Measurements from ENCODE around the gene TOP3B. TPM values are rescaled to one million over a fixed set of nuclear protein-coding genes. Genes with fewer than 3 reads are reported as not detected.

TOP3B gene
- total RNA-seq, 1 experiment from 2014 or later, result 29.1 TPM

DNA sequence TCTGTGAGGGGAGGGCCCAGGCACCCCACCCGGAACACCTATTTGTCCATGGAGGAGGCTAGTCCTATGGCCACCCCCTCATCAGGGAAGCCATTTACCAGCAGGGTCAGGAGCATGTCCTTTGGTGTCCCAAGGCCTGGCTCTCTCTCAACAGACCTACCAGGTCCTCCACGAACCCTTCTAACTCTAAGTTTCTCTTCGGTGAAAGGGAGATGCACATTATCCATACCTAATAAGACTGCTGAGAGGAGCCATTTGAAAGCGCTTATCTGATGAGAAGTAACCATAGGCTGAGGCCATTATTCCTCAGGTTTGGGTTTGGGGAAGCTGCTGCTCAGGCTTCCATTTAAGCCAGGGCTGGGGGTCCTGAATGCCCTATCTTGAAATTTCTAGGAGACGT, 9.2 kb upstream of the TOP3B start:
- DNase-seq (ENCODE audit: low read depth, low spot score) (no peak), ATAC-seq (no peak)
- ChIA-PET POLR2A (no interaction called here), CTCF (interaction anchor here (0.6 kb wide), 1 partner anchor 75 kb away, joined by 6 read pairs; no protein-coding TSS in a partner anchor)
- H3K4me3 ChIP-seq (ENCODE audit: low read depth in 2 of 2, low read length in 2 of 2), result no peak overlapping the region
- in situ Hi-C loops (cut with HindIII; ENCODE audit: low pct_unique_long_range_greater_than_20kb, low sequenced_read_pairs) (no loop called here), intact Hi-C loops (cut with micrococcal nuclease; ENCODE audit: unreplicated experiment) (no loop called here)
- H3K9me3 ChIP-seq (ENCODE audit: control insufficient read depth, insufficient read depth, low read depth, low read length), result no peaks in the 10 kb centered on the region
- no peak overlapping the region for H3K27ac ChIP-seq (ENCODE audit: low read length)
- H3K4me1 ChIP-seq (ENCODE audit: control insufficient read depth, insufficient read depth, low read length), result no peaks in the 10 kb centered on the region
- no peaks in the 10 kb centered on the region for H3K27me3 ChIP-seq (ENCODE audit: control insufficient read depth, insufficient read depth, low read length)
- BruUV-seq (replicated peaks), result no TSS peak
- TF ChIP-seq, protein P1, sequence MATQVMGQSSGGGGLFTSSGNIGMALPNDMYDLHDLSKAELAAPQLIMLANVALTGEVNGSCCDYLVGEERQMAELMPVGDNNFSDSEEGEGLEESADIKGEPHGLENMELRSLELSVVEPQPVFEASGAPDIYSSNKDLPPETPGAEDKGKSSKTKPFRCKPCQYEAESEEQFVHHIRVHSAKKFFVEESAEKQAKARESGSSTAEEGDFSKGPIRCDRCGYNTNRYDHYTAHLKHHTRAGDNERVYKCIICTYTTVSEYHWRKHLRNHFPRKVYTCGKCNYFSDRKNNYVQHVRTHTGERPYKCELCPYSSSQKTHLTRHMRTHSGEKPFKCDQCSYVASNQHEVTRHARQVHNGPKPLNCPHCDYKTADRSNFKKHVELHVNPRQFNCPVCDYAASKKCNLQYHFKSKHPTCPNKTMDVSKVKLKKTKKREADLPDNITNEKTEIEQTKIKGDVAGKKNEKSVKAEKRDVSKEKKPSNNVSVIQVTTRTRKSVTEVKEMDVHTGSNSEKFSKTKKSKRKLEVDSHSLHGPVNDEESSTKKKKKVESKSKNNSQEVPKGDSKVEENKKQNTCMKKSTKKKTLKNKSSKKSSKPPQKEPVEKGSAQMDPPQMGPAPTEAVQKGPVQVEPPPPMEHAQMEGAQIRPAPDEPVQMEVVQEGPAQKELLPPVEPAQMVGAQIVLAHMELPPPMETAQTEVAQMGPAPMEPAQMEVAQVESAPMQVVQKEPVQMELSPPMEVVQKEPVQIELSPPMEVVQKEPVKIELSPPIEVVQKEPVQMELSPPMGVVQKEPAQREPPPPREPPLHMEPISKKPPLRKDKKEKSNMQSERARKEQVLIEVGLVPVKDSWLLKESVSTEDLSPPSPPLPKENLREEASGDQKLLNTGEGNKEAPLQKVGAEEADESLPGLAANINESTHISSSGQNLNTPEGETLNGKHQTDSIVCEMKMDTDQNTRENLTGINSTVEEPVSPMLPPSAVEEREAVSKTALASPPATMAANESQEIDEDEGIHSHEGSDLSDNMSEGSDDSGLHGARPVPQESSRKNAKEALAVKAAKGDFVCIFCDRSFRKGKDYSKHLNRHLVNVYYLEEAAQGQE (IDR thresholded peaks at IDR 0.05; ENCODE audit: insufficient read depth in 1 of 2, low read depth in 2 of 2, low read length in 1 of 2), result no peak
- TF ChIP-seq, protein P2, sequence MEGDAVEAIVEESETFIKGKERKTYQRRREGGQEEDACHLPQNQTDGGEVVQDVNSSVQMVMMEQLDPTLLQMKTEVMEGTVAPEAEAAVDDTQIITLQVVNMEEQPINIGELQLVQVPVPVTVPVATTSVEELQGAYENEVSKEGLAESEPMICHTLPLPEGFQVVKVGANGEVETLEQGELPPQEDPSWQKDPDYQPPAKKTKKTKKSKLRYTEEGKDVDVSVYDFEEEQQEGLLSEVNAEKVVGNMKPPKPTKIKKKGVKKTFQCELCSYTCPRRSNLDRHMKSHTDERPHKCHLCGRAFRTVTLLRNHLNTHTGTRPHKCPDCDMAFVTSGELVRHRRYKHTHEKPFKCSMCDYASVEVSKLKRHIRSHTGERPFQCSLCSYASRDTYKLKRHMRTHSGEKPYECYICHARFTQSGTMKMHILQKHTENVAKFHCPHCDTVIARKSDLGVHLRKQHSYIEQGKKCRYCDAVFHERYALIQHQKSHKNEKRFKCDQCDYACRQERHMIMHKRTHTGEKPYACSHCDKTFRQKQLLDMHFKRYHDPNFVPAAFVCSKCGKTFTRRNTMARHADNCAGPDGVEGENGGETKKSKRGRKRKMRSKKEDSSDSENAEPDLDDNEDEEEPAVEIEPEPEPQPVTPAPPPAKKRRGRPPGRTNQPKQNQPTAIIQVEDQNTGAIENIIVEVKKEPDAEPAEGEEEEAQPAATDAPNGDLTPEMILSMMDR (IDR thresholded peaks at IDR 0.05), result no peak
- no peak for TF ChIP-seq SIN3A (IDR thresholded peaks at IDR 0.05; ENCODE audit: borderline replicate concordance, insufficient read depth, low read depth, low read length)
- TF ChIP-seq TCF7L2 (IDR thresholded peaks at IDR 0.05; ENCODE audit: low read depth, low read length), result no peak
- no peak for TF ChIP-seq POLR2AphosphoS5 (IDR thresholded peaks at IDR 0.05; ENCODE audit: low read depth, low read length)
- no peaks in the 10 kb centered on the region for H3K36me3 ChIP-seq (ENCODE audit: control insufficient read depth, insufficient read depth, low read length)

DNA sequence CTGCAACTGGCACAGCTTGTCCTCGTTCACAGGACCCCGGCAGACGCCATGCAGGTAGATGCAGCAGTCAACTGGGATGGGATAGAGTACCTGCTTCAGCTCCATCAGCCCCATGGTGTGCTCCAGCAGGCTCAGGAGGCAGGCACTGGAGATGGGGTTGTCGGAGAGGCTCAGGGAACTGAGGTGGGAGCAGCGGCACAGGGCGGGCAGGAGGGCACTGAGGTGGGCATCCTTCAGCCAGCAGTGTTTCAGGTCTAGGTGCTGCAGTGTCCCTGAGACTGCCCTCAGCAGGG, 8.7 kb upstream of the TOP3B start:
- CTCF ChIA-PET, result no interaction called here
- intact Hi-C loops (cut with micrococcal nuclease; ENCODE audit: unreplicated experiment), result no loop called here
- in situ Hi-C loops (cut with HindIII; ENCODE audit: low pct_unique_long_range_greater_than_20kb, low sequenced_read_pairs), result no loop called here
- TF ChIP-seq TCF7L2 (IDR thresholded peaks at IDR 0.05; ENCODE audit: low read depth, low read length) (no peak), POLR2AphosphoS5 (IDR thresholded peaks at IDR 0.05; ENCODE audit: low read depth, low read length) (no peak), SIN3A (IDR thresholded peaks at IDR 0.05; ENCODE audit: borderline replicate concordance, insufficient read depth, low read depth, low read length) (no peak)
- TF ChIP-seq, protein P2 (IDR thresholded peaks at IDR 0.05), result no peak
- TF ChIP-seq, protein P1 (IDR thresholded peaks at IDR 0.05; ENCODE audit: insufficient read depth in 1 of 2, low read depth in 2 of 2, low read length in 1 of 2), result no peak
- Histone ChIP-seq H3K4me3 (ENCODE audit: low read depth in 2 of 2, low read length in 2 of 2) (no peak overlapping the region), H3K4me1 (ENCODE audit: control insufficient read depth, insufficient read depth, low read length) (no peaks in the 10 kb centered on the region), H3K27ac (ENCODE audit: low read length) (no peak overlapping the region), H3K9me3 (ENCODE audit: control insufficient read depth, insufficient read depth, low read depth, low read length) (no peaks in the 10 kb centered on the region), H3K27me3 (ENCODE audit: control insufficient read depth, insufficient read depth, low read length) (no peaks in the 10 kb centered on the region), H3K36me3 (ENCODE audit: control insufficient read depth, insufficient read depth, low read length) (no peaks in the 10 kb centered on the region)
- ATAC-seq, result no peak
- BruUV-seq (replicated peaks), result no TSS peak
- POLR2A ChIA-PET, result no interaction called here
- no peak for DNase-seq (ENCODE audit: low read depth, low spot score)
